Measurements from ENCODE around the gene PCDHGC3. TPM values are rescaled to one million over a fixed set of nuclear protein-coding genes. Genes with fewer than 3 reads are reported as not detected.

PCDHGC3 gene
- total and polyA plus RNA-seq, 9 donors = 52.7 to 165 (median 128) TPM

- WGBS (ENCODE audit: insufficient coverage) = no CpG with 5 or more reads among the region's 4 CpGs
- Histone ChIP-seq H3K36me3 (ENCODE audit: control insufficient read depth, insufficient read depth, low read length) (peaks cover 42% of the 10 kb centered on the region), H3K4me1 (ENCODE audit: control insufficient read depth, insufficient read depth, low read length) (peaks cover 51% of the 10 kb centered on the region), H3K27me3 (ENCODE audit: control insufficient read depth, insufficient read depth, low read length) (peaks cover 4% of the 10 kb centered on the region), H3K4me3 (ENCODE audit: low read length) (peak overlapping the region; percentile 39), H3K27ac (ENCODE audit: low read length) (no peak overlapping the region), H3K9me3 (replicated peaks; ENCODE audit: control insufficient read depth, low read depth, low read length) (no peaks in the 10 kb centered on the region)
- DNase-seq = no peak
These were observed 8.5 kb downstream of the PCDHGC3 start for GRCh38 chr5:141484310-141484640.

- H3K36me3 ChIP-seq (ENCODE audit: control insufficient read depth, insufficient read depth, low read length) = peaks cover 42% of the 10 kb centered on the region
- H3K4me3 ChIP-seq (ENCODE audit: low read length) = peak within 1 kb of the TSS; percentile 39
- H3K27me3 ChIP-seq (ENCODE audit: control insufficient read depth, insufficient read depth, low read length) = peaks cover 4% of the 10 kb centered on the region
- no peaks in the 10 kb centered on the region for H3K9me3 ChIP-seq (replicated peaks; ENCODE audit: control insufficient read depth, low read depth, low read length)
- DNase-seq = peak; percentile 55
- 6% methylated on average over 29 of the region's 39 CpGs for WGBS (ENCODE audit: insufficient coverage)
- peaks cover 50% of the 10 kb centered on the region for H3K4me1 ChIP-seq (ENCODE audit: control insufficient read depth, insufficient read depth, low read length)
- H3K27ac ChIP-seq (ENCODE audit: low read length) = no peak within 1 kb of the TSS
These were observed 9.0 kb downstream of the PCDHGC3 start, which contains the start of gene PCDHGC4 for GRCh38 chr5:141484641-141485311. TSS of gene PCDHGC4 (plus strand) at chr5:141485030. CDS start at chr5:141485174, 144 bp downstream.

DNA sequence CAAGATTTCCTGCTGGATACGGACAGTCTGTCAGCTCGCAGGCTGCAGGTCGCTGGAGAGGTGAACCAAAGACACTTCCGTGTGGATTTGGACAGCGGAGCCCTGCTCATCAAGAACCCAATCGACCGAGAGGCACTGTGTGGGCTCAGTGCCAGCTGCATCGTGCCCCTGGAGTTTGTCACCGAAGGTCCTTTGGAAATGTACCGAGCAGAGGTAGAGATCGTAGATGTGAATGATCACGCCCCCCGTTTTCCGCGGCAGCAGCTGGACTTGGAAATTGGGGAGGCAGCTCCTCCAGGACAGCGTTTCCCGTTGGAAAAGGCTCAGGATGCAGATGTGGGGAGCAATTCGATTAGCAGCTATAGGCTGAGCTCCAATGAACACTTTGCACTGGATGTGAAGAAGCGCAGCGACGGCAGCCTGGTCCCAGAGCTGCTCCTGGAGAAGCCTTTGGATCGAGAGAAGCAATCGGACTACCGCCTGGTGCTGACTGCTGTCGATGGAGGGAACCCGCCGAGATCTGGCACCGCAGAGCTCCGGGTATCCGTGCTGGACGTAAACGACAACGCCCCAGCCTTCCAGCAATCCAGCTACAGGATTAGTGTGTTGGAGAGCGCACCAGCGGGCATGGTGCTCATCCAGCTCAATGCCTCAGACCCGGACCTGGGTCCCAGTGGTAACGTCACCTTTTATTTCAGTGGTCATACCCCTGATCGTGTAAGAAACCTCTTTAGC, 9.7 kb downstream of the PCDHGC3 start:
- no peak overlapping the region for H3K27ac ChIP-seq (ENCODE audit: low read length)
- WGBS (ENCODE audit: insufficient coverage) = 34% methylated on average over 32 of the region's 38 CpGs
- H3K27me3 ChIP-seq (ENCODE audit: control insufficient read depth, insufficient read depth, low read length) = peaks cover 7% of the 10 kb centered on the region
- H3K36me3 ChIP-seq (ENCODE audit: control insufficient read depth, insufficient read depth, low read length) = peaks cover 45% of the 10 kb centered on the region
- no peaks in the 10 kb centered on the region for H3K9me3 ChIP-seq (replicated peaks; ENCODE audit: control insufficient read depth, low read depth, low read length)
- H3K4me3 ChIP-seq (ENCODE audit: low read length) = peak overlapping the region; percentile 39
- no peak for DNase-seq
- H3K4me1 ChIP-seq (ENCODE audit: control insufficient read depth, insufficient read depth, low read length) = peaks cover 44% of the 10 kb centered on the region

DNA sequence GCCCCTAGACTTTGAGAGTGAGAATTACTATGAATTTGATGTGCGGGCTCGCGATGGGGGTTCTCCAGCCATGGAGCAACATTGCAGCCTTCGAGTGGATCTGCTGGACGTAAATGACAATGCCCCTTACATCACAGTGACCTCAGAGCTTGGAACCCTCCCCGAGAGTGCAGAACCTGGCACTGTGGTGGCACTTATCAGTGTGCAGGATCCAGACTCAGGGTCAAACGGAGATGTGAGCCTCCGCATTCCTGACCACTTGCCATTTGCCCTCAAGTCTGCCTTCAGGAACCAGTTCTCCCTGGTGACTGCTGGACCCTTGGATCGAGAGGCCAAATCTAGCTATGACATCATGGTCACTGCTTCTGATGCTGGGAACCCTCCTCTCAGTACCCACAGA, 10.3 kb downstream of the PCDHGC3 start:
- peaks cover 41% of the 10 kb centered on the region for H3K4me1 ChIP-seq (ENCODE audit: control insufficient read depth, insufficient read depth, low read length)
- H3K9me3 ChIP-seq (replicated peaks; ENCODE audit: control insufficient read depth, low read depth, low read length) = no peaks in the 10 kb centered on the region
- H3K27ac ChIP-seq (ENCODE audit: low read length) = no peak overlapping the region
- WGBS (ENCODE audit: insufficient coverage) = 84% methylated on average over 7 of the region's 9 CpGs
- H3K4me3 ChIP-seq (ENCODE audit: low read length) = no peak overlapping the region
- DNase-seq = no peak
- peaks cover 50% of the 10 kb centered on the region for H3K36me3 ChIP-seq (ENCODE audit: control insufficient read depth, insufficient read depth, low read length)
- H3K27me3 ChIP-seq (ENCODE audit: control insufficient read depth, insufficient read depth, low read length) = peaks cover 12% of the 10 kb centered on the region

GRCh38 chr5:141487131-141487530, 11.4 kb downstream of the PCDHGC3 start:
- no peak overlapping the region for H3K27ac ChIP-seq (ENCODE audit: low read length)
- no peak for DNase-seq
- peaks cover 14% of the 10 kb centered on the region for H3K27me3 ChIP-seq (ENCODE audit: control insufficient read depth, insufficient read depth, low read length)
- no peak overlapping the region for H3K4me3 ChIP-seq (ENCODE audit: low read length)
- WGBS (ENCODE audit: insufficient coverage) = 80% methylated on average over 6 of the region's 7 CpGs
- peaks cover 57% of the 10 kb centered on the region for H3K36me3 ChIP-seq (ENCODE audit: control insufficient read depth, insufficient read depth, low read length)
- no peaks in the 10 kb centered on the region for H3K9me3 ChIP-seq (replicated peaks; ENCODE audit: control insufficient read depth, low read depth, low read length)
- peaks cover 41% of the 10 kb centered on the region for H3K4me1 ChIP-seq (ENCODE audit: control insufficient read depth, insufficient read depth, low read length)

DNA sequence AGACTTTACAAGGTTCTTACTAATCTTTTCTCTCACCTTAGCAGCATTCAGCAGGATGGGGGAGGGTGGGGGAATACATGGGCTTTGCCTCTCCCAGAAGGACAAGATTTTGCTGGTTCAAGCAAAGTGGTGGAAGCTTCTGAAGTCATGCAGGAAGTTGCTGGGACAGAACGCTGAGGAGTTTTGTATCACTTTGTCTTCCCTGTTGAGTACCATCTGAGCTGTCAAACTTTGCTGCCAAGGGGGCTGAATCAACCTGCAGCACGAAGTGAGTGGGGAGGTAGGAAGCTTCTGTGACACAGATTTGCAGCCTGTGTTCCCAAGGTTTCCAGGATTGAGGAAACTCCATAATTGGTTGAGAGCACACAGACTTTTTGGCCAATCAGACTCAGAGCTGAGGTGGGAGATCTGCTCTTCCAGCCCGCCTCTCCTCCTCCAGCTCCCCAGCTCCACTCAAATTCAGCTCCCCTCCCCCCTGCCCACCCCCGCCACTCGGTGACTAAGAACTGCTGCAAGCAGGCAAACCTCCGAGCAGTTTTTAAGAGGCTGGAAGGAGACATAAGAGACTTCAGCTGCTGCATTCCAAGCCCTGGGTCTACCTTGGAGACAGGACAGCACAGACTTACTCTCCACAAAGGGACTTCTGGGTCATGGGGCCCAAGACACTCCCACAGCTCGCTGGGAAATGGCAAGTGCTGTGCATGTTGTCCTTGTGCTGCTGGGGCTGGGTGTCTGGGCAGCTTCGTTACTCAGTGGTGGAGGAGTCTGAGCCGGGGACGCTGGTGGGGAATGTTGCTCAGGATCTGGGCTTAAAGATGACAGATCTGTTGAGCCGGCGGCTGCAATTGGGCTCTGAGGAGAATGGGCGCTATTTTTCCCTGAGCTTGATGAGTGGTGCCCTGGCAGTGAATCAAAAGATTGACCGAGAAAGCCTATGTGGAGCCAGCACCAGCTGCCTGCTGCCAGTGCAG, 13.1 kb downstream of the PCDHGC3 start, which contains the start of gene PCDHGC5:
PCDHGC5 (plus strand) TSS at position 491 of the 971 bp plus-strand sequence; CDS start at position 651, 160 bp downstream.
- peaks cover 16% of the 10 kb centered on the region for H3K27me3 ChIP-seq (ENCODE audit: control insufficient read depth, insufficient read depth, low read length)
- H3K36me3 ChIP-seq (ENCODE audit: control insufficient read depth, insufficient read depth, low read length) = peaks cover 56% of the 10 kb centered on the region
- no peak within 1 kb of the TSS for H3K4me3 ChIP-seq (ENCODE audit: low read length)
- H3K27ac ChIP-seq (ENCODE audit: low read length) = no peak within 1 kb of the TSS
- WGBS (ENCODE audit: insufficient coverage) = 55% methylated on average over 9 of the region's 14 CpGs
- no peak for DNase-seq
- H3K4me1 ChIP-seq (ENCODE audit: control insufficient read depth, insufficient read depth, low read length) = peaks cover 48% of the 10 kb centered on the region
- H3K9me3 ChIP-seq (replicated peaks; ENCODE audit: control insufficient read depth, low read depth, low read length) = no peaks in the 10 kb centered on the region

- H3K27me3 ChIP-seq (ENCODE audit: control insufficient read depth, insufficient read depth, low read length) = peaks cover 16% of the 10 kb centered on the region
- 88% methylated on average over 10 of the region's 10 CpGs for WGBS (ENCODE audit: insufficient coverage)
- no peak overlapping the region for H3K4me3 ChIP-seq (ENCODE audit: low read length)
- peaks cover 60% of the 10 kb centered on the region for H3K36me3 ChIP-seq (ENCODE audit: control insufficient read depth, insufficient read depth, low read length)
- no peak overlapping the region for H3K27ac ChIP-seq (ENCODE audit: low read length)
- H3K4me1 ChIP-seq (ENCODE audit: control insufficient read depth, insufficient read depth, low read length) = peaks cover 51% of the 10 kb centered on the region
- DNase-seq = no peak
- H3K9me3 ChIP-seq (replicated peaks; ENCODE audit: control insufficient read depth, low read depth, low read length) = no peaks in the 10 kb centered on the region
These were observed 14.1 kb downstream of the PCDHGC3 start for GRCh38 chr5:141489841-141490240.

DNA sequence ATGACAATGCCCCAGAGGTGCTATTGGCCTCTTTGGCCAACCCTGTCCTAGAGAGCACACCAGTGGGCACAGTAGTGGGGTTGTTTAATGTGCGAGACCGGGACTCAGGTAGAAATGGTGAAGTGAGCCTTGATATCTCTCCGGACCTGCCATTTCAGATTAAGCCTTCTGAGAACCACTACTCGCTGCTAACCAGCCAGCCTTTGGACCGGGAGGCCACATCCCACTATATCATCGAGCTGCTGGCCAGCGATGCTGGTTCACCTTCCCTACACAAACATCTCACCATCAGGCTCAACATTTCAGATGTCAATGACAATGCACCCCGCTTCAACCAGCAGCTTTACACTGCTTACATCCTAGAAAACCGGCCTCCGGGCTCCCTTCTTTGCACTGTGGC, 14.5 kb downstream of the PCDHGC3 start:
- Histone ChIP-seq H3K4me3 (ENCODE audit: low read length) (no peak overlapping the region), H3K27me3 (ENCODE audit: control insufficient read depth, insufficient read depth, low read length) (peaks cover 16% of the 10 kb centered on the region), H3K27ac (ENCODE audit: low read length) (no peak overlapping the region), H3K4me1 (ENCODE audit: control insufficient read depth, insufficient read depth, low read length) (peaks cover 51% of the 10 kb centered on the region), H3K36me3 (ENCODE audit: control insufficient read depth, insufficient read depth, low read length) (peaks cover 64% of the 10 kb centered on the region), H3K9me3 (replicated peaks; ENCODE audit: control insufficient read depth, low read depth, low read length) (no peaks in the 10 kb centered on the region)
- 89% methylated on average over 8 of the region's 10 CpGs for WGBS (ENCODE audit: insufficient coverage)
- no peak for DNase-seq

DNA sequence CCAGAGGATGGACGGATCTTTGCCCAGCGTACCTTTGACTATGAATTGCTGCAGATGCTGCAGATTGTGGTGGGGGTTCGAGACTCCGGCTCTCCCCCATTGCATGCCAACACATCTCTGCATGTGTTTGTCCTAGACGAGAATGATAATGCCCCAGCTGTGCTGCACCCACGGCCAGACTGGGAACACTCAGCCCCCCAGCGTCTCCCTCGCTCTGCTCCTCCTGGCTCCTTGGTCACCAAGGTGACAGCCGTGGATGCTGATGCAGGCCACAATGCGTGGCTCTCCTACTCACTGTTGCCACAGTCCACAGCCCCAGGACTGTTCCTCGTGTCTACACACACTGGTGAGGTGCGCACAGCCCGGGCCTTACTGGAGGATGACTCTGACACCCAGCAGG, 15.0 kb downstream of the PCDHGC3 start:
- Histone ChIP-seq H3K9me3 (replicated peaks; ENCODE audit: control insufficient read depth, low read depth, low read length) (no peaks in the 10 kb centered on the region), H3K27me3 (ENCODE audit: control insufficient read depth, insufficient read depth, low read length) (peaks cover 16% of the 10 kb centered on the region), H3K4me3 (ENCODE audit: low read length) (no peak overlapping the region), H3K27ac (ENCODE audit: low read length) (no peak overlapping the region), H3K36me3 (ENCODE audit: control insufficient read depth, insufficient read depth, low read length) (peaks cover 66% of the 10 kb centered on the region), H3K4me1 (ENCODE audit: control insufficient read depth, insufficient read depth, low read length) (peaks cover 51% of the 10 kb centered on the region)
- WGBS (ENCODE audit: insufficient coverage) = 81% methylated on average over 7 of the region's 13 CpGs
- DNase-seq = no peak
